Smooth muscle cell of the coronary artery (primary cell): ENCODE results near the gene GPD1. TPM values are rescaled to one million over a fixed set of nuclear protein-coding genes. Genes with fewer than 3 reads are reported as not detected.

Experiments used
- total RNA-seq: library from RNA; depleted of rRNA; stranded (reverse); fragments of >200 nt; gene quantifications from 2 replicates; pipeline ENCODE4 v1.2.3, GENCODE V29; 2014; ENCODE audit warnings: low replicate concordance

GPD1 gene
- total RNA-seq, result 0.30 and 0.47 TPM in 2 replicates

GRCh38 chr12:50103767-50104321, at the start of gene GPD1:
TSS of gene GPD1 (plus strand) at chr12:50104008. CDS start at chr12:50104051, 43 bp downstream.

GRCh38 chr12:50057000-50057841, 46.6 kb upstream of the GPD1 start, which contains the start of gene ASIC1:
TSS of gene ASIC1 (plus strand) at chr12:50057596. CDS start at chr12:50058767, 1,171 bp downstream.

GRCh38 chr12:50084775-50085614, 18.8 kb upstream of the GPD1 start, which contains the start of gene SMARCD1:
TSS of gene SMARCD1 (plus strand) at chr12:50085342. CDS start at chr12:50085370, 28 bp downstream.

GRCh38 chr12:50111693-50112455, 8.1 kb downstream of the GPD1 start, which contains the start of gene COX14:
TSS of gene COX14 (plus strand) at chr12:50112236. CDS start at chr12:50120044, 7,808 bp downstream.

Other genes with a start within 250 kb of the GPD1 start
- gene FAIM2, start 200.1 kb upstream of the GPD1 start, total RNA-seq, result 0.38 and 41.0 TPM in 2 replicates
- not detected in 2 replicates for gene AQP2, start 153.3 kb upstream of the GPD1 start, total RNA-seq
- gene AQP5, start 142.1 kb upstream of the GPD1 start, total RNA-seq, result 0.60 and 0.82 TPM in 2 replicates
- gene AQP6, start 131.1 kb upstream of the GPD1 start, total RNA-seq, result under 0.01 TPM in 1 of 2 replicates, not detected in the other
- 23.1 and 23.2 TPM in 2 replicates for gene RACGAP1, start 78.5 kb upstream of the GPD1 start, total RNA-seq
- gene ASIC1, start 46.4 kb upstream of the GPD1 start, total RNA-seq, result 1.7 and 5.9 TPM in 2 replicates
- 10.4 and 22.2 TPM in 2 replicates for gene SMARCD1, start 18.7 kb upstream of the GPD1 start, total RNA-seq
- gene COX14, start 8.2 kb downstream of the GPD1 start, total RNA-seq, result 58.8 and 85.2 TPM in 2 replicates
- gene CERS5, start 63.4 kb downstream of the GPD1 start, total RNA-seq, result 35.9 and 48.0 TPM in 2 replicates
- 67.9 and 161 TPM in 2 replicates for gene LIMA1, start 179.5 kb downstream of the GPD1 start, total RNA-seq